C4-2B (cell line): ENCODE data around the gene TMEM134.

Experiments used
- ZFX ChIP-seq: fragments of 450-650 bp; IDR thresholded peaks from 2 replicates; pipeline ENCODE4 v1.6.1; 2017
- TF ChIP-seq, protein P1 (sequence below): fragments of 450-650 bp; conservative IDR thresholded peaks from 2 replicates; pipeline ENCODE4 v1.5.1; 2017; ENCODE audit warnings: mild to moderate bottlenecking

DNA sequence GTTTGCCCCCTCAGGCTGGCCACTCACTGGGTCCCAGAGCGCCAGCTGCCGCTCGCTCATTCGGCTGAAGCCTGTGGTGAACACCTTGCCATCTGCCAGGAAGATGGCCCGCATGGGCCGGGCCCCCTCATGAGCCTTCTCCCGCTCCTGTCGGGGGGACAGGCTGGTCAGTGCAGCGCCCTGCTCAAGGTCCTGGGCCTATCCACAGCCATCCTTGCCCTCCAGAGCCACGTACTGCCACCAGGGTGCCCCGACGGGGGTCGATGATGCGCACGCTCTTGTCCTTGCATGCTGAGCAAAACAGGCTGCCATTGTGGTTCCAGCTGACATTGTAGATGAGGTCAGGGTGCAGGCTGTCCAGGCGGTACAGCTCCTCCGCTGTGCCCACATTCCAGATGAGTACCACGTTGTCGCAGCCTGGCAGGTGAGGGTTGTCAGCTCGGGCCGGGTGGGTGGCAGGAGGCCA is 27.9 kb downstream of the TMEM134 start:
- TF ChIP-seq, protein P1, sequence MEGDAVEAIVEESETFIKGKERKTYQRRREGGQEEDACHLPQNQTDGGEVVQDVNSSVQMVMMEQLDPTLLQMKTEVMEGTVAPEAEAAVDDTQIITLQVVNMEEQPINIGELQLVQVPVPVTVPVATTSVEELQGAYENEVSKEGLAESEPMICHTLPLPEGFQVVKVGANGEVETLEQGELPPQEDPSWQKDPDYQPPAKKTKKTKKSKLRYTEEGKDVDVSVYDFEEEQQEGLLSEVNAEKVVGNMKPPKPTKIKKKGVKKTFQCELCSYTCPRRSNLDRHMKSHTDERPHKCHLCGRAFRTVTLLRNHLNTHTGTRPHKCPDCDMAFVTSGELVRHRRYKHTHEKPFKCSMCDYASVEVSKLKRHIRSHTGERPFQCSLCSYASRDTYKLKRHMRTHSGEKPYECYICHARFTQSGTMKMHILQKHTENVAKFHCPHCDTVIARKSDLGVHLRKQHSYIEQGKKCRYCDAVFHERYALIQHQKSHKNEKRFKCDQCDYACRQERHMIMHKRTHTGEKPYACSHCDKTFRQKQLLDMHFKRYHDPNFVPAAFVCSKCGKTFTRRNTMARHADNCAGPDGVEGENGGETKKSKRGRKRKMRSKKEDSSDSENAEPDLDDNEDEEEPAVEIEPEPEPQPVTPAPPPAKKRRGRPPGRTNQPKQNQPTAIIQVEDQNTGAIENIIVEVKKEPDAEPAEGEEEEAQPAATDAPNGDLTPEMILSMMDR, result no peak
- no peak for TF ChIP-seq ZFX
